HG03378 (cell line): ENCODE results near the gene TRIM37.
"Not testable (repeated sequence)": the region's sequence is repeated elsewhere in the genome, so short reads cannot be mapped to it uniquely, and the experiment has no call there.

Source experiments
- ATAC-seq: cut with Tn5 transposase; IDR thresholded peaks from one replicate; pipeline ENCODE4 v1.9.1; 2021; ENCODE audit warnings: mild to moderate bottlenecking, moderate library complexity; ENCODE audit not compliant: unreplicated experiment

TRIM37 gene

GRCh38 chr17:59115474-59115873 is 8.8 kb upstream of the TRIM37 start:
- ATAC-seq = no peak

- no peak for ATAC-seq
These were observed 4.9 kb upstream of the TRIM37 start for GRCh38 chr17:59111539-59111938.

- ATAC-seq = no peak
These were observed 4.3 kb upstream of the TRIM37 start for GRCh38 chr17:59110973-59111372.

GRCh38 chr17:59108400-59109102 is 1.9 kb upstream of the TRIM37 start:
- ATAC-seq = no peak

GRCh38 chr17:59107306-59107670 is 608 bp upstream of the TRIM37 start:
- no peak for ATAC-seq

- ATAC-seq = peak; percentile 18
These were observed 723 bp downstream of the TRIM37 start for GRCh38 chr17:59105852-59106462.

GRCh38 chr17:59101178-59101577 is 5.5 kb downstream of the TRIM37 start:
- no peak for ATAC-seq

GRCh38 chr17:59097876-59098275 is 8.8 kb downstream of the TRIM37 start:
- ATAC-seq = no peak

GRCh38 chr17:59094861-59095530 is 11.7 kb downstream of the TRIM37 start:
- ATAC-seq = no peak

- ATAC-seq = no peak
These were observed 12.9 kb downstream of the TRIM37 start for GRCh38 chr17:59093702-59094231.

GRCh38 chr17:59093145-59093701 is 13.5 kb downstream of the TRIM37 start:
- ATAC-seq = no peak

GRCh38 chr17:59090593-59090992 is 16.1 kb downstream of the TRIM37 start:
- ATAC-seq = not testable (repeated sequence)

GRCh38 chr17:59084154-59084553 is 22.5 kb downstream of the TRIM37 start:
- no peak for ATAC-seq

- ATAC-seq = no peak
These were observed 32.2 kb downstream of the TRIM37 start for GRCh38 chr17:59074494-59074893.

- no peak for ATAC-seq
These were observed 32.7 kb downstream of the TRIM37 start for GRCh38 chr17:59073972-59074371.

- ATAC-seq = no peak
These were observed 36.8 kb downstream of the TRIM37 start for GRCh38 chr17:59069856-59070255.

- ATAC-seq = no peak
These were observed 38.9 kb downstream of the TRIM37 start for GRCh38 chr17:59067756-59068155.

GRCh38 chr17:59067340-59067739 is 39.3 kb downstream of the TRIM37 start:
- no peak for ATAC-seq

- ATAC-seq = no peak
These were observed 44.2 kb downstream of the TRIM37 start for GRCh38 chr17:59062509-59062908.

GRCh38 chr17:59056857-59057256 is 49.8 kb downstream of the TRIM37 start:
- no peak for ATAC-seq

GRCh38 chr17:59049798-59050197 is 56.9 kb downstream of the TRIM37 start:
- no peak for ATAC-seq

- no peak for ATAC-seq
These were observed 59.1 kb downstream of the TRIM37 start for GRCh38 chr17:59047616-59048015.
